Measurements from ENCODE around the gene AGER. TPM values are rescaled to one million over a fixed set of nuclear protein-coding genes. Genes with fewer than 3 reads are reported as not detected.
A peak's percentile ranks its signal among the peaks of the same experiment; 100 is the strongest.
"Not testable (repeated sequence)": the region's sequence is repeated elsewhere in the genome, so short reads cannot be mapped to it uniquely, and the experiment has no call there.

The AGER gene
- total RNA-seq, 1 experiment from 2014 or later, result 9.0 TPM

GRCh38 chr6:32149092-32149755 lies 34.8 kb downstream of the AGER start:
- Histone ChIP-seq H3K4me2 (ENCODE audit: low read depth, low read length, poor library complexity, severe bottlenecking) (no peak overlapping the region), H3K27me3 (ENCODE audit: low read length) (no peaks in the 10 kb centered on the region), H3K4me3 (ENCODE audit: low read length) (no peak overlapping the region), H3K36me3 (ENCODE audit: insufficient read depth, low read length) (no peaks in the 10 kb centered on the region), H3K9me2 (replicated peaks; ENCODE audit: insufficient read depth, low read length) (no peaks in the 10 kb centered on the region), H4K20me1 (ENCODE audit: insufficient read depth, low read depth, low read length) (no peaks in the 10 kb centered on the region), H3K79me2 (ENCODE audit: low read length) (no peaks in the 10 kb centered on the region), H2AFZ (ENCODE audit: low read length) (no peak overlapping the region), H3K4me1 (ENCODE audit: low read length) (peaks cover 11% of the 10 kb centered on the region), H3K9ac (ENCODE audit: low read length) (no peak overlapping the region), H3K27ac (ENCODE audit: low read length) (no peak overlapping the region), H3K9me3 (ENCODE audit: low read length) (no peaks in the 10 kb centered on the region)
- DNase-seq, result no peak

- no peaks in the 10 kb centered on the region for H3K36me3 ChIP-seq (ENCODE audit: insufficient read depth, low read length)
- no peak overlapping the region for H3K4me2 ChIP-seq (ENCODE audit: low read depth, low read length, poor library complexity, severe bottlenecking)
- no peaks in the 10 kb centered on the region for H3K27me3 ChIP-seq (ENCODE audit: low read length)
- no peaks in the 10 kb centered on the region for H3K9me2 ChIP-seq (replicated peaks; ENCODE audit: insufficient read depth, low read length)
- no peaks in the 10 kb centered on the region for H3K9me3 ChIP-seq (ENCODE audit: low read length)
- no peak overlapping the region for H3K27ac ChIP-seq (ENCODE audit: low read length)
- no peaks in the 10 kb centered on the region for H4K20me1 ChIP-seq (ENCODE audit: insufficient read depth, low read depth, low read length)
- H3K4me1 ChIP-seq (ENCODE audit: low read length), result peaks cover 8% of the 10 kb centered on the region
- H2AFZ ChIP-seq (ENCODE audit: low read length), result no peak overlapping the region
- H3K79me2 ChIP-seq (ENCODE audit: low read length), result no peaks in the 10 kb centered on the region
- H3K4me3 ChIP-seq (ENCODE audit: low read length), result no peak overlapping the region
- DNase-seq, result peak; percentile 44
- no peak overlapping the region for H3K9ac ChIP-seq (ENCODE audit: low read length)
Measured at GRCh38 chr6:32148289-32149091, 35.6 kb downstream of the AGER start.

- Histone ChIP-seq H3K9me2 (replicated peaks; ENCODE audit: insufficient read depth, low read length) (no peaks in the 10 kb centered on the region), H4K20me1 (ENCODE audit: insufficient read depth, low read depth, low read length) (no peaks in the 10 kb centered on the region), H3K36me3 (ENCODE audit: insufficient read depth, low read length) (no peaks in the 10 kb centered on the region), H3K4me2 (ENCODE audit: low read depth, low read length, poor library complexity, severe bottlenecking) (no peak overlapping the region), H3K27me3 (ENCODE audit: low read length) (no peaks in the 10 kb centered on the region), H3K4me3 (ENCODE audit: low read length) (no peak overlapping the region), H3K9ac (ENCODE audit: low read length) (no peak overlapping the region), H3K4me1 (ENCODE audit: low read length) (no peaks in the 10 kb centered on the region), H3K27ac (ENCODE audit: low read length) (no peak overlapping the region), H3K79me2 (ENCODE audit: low read length) (no peaks in the 10 kb centered on the region), H3K9me3 (ENCODE audit: low read length) (no peaks in the 10 kb centered on the region), H2AFZ (ENCODE audit: low read length) (no peak overlapping the region)
- no peak for DNase-seq
Measured at GRCh38 chr6:32147401-32148132, 36.5 kb downstream of the AGER start.

DNA sequence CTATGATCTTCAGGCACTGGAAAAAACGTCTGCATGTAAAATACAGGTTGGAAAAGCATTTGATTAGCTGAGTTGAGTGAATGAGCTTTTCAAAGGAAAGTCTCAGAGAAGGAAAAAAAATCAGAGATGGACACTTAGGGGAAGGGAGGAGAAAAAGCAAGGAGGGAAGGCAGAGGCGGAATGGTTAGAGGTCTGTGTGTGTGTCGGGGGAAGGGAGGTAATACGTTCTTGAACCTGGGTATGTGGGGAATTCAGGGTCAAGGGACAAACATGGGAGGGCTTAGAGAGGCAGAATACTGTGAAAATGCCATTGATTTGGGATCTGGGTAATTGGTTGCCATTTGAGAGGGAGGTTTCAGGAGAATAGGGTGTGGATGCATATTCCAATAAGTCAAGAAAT lies 37.4 kb downstream of the AGER start:
- Histone ChIP-seq H2AFZ (ENCODE audit: low read length) (no peak overlapping the region), H3K79me2 (ENCODE audit: low read length) (no peaks in the 10 kb centered on the region), H3K9me3 (ENCODE audit: low read length) (no peaks in the 10 kb centered on the region), H3K27me3 (ENCODE audit: low read length) (no peaks in the 10 kb centered on the region), H3K36me3 (ENCODE audit: insufficient read depth, low read length) (no peaks in the 10 kb centered on the region), H3K4me2 (ENCODE audit: low read depth, low read length, poor library complexity, severe bottlenecking) (no peak overlapping the region), H3K9ac (ENCODE audit: low read length) (no peak overlapping the region), H3K4me3 (ENCODE audit: low read length) (no peak overlapping the region), H3K27ac (ENCODE audit: low read length) (no peak overlapping the region), H4K20me1 (ENCODE audit: insufficient read depth, low read depth, low read length) (no peaks in the 10 kb centered on the region), H3K9me2 (replicated peaks; ENCODE audit: insufficient read depth, low read length) (no peaks in the 10 kb centered on the region), H3K4me1 (ENCODE audit: low read length) (no peaks in the 10 kb centered on the region)
- DNase-seq, result no peak

DNA sequence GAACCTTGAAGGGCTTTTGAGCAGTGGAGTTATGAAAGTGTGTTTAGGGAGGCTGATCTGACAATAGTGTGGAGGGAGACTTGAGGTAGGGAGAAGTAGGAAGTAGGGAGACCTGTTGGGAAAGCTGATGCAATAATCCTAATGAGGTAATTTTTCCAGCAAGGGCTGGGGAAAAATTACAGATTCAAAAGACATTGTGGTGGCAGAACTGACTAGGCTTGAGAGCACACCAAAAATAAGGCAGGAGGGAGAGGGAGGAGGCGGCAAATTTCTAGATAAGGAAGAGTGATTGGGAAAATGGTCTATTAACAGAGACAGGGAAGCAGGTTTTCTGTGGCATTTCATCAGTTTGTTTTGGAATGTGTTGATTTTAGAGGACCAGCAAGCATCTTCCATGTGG lies 37.8 kb downstream of the AGER start:
- H2AFZ ChIP-seq (ENCODE audit: low read length), result no peak overlapping the region

GRCh38 chr6:32144238-32144637 lies 39.8 kb downstream of the AGER start:
- not testable (repeated sequence) for H3K36me3 ChIP-seq (ENCODE audit: insufficient read depth, low read length); H3K9me3 ChIP-seq (ENCODE audit: low read length); H3K27me3 ChIP-seq (ENCODE audit: low read length); DNase-seq; H3K4me3 ChIP-seq (ENCODE audit: low read length); H3K4me1 ChIP-seq (ENCODE audit: low read length); H3K9ac ChIP-seq (ENCODE audit: low read length); H3K9me2 ChIP-seq (replicated peaks; ENCODE audit: insufficient read depth, low read length); H2AFZ ChIP-seq (ENCODE audit: low read length); H3K79me2 ChIP-seq (ENCODE audit: low read length); H4K20me1 ChIP-seq (ENCODE audit: insufficient read depth, low read depth, low read length); H3K4me2 ChIP-seq (ENCODE audit: low read depth, low read length, poor library complexity, severe bottlenecking); H3K27ac ChIP-seq (ENCODE audit: low read length)

More for the DNA sequence above, 37.8 kb downstream of the AGER start:
- H3K27me3 ChIP-seq (ENCODE audit: low read length), result no peaks in the 10 kb centered on the region
- H3K4me1 ChIP-seq (ENCODE audit: low read length), result no peaks in the 10 kb centered on the region
- no peaks in the 10 kb centered on the region for H3K9me3 ChIP-seq (ENCODE audit: low read length)
- no peaks in the 10 kb centered on the region for H3K79me2 ChIP-seq (ENCODE audit: low read length)
- no peak overlapping the region for H3K9ac ChIP-seq (ENCODE audit: low read length)
- no peak overlapping the region for H3K4me2 ChIP-seq (ENCODE audit: low read depth, low read length, poor library complexity, severe bottlenecking)
- H3K27ac ChIP-seq (ENCODE audit: low read length), result no peak overlapping the region
- no peaks in the 10 kb centered on the region for H3K9me2 ChIP-seq (replicated peaks; ENCODE audit: insufficient read depth, low read length)
- H4K20me1 ChIP-seq (ENCODE audit: insufficient read depth, low read depth, low read length), result no peaks in the 10 kb centered on the region
- no peak for DNase-seq
- H3K4me3 ChIP-seq (ENCODE audit: low read length), result no peak overlapping the region
- no peaks in the 10 kb centered on the region for H3K36me3 ChIP-seq (ENCODE audit: insufficient read depth, low read length)

DNA sequence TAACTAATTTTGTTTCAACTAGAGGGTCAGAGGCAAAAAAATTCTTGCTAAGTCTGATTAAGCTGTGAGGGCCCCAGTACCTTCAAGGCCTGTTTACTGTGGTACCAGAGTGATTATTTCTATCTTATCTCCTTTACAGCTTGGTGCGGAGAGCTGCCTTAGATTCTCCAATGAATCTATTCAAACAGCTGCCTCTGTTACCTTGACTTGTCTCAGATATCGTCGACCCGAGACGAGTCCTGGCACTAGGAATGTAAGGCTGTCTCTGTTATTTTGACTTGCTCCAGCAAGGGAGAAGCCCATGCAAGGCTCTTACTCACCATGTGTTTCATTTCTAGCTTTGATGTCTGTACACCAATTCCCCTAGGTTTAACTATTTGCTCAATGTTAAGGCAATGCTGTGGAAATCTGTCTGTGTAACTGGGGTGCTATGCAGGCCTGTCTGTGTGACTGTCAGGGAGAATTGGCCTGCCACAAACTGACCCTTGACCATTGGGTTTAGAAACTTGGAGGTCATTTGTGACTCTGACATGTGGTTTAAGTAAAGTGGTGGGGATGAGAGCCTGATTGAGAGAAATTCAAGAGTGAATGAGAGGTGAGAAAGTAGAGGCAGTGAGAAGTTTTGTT lies 43.5 kb downstream of the AGER start:
- Histone ChIP-seq H3K36me3 (ENCODE audit: insufficient read depth, low read length) (no peaks in the 10 kb centered on the region), H3K9ac (ENCODE audit: low read length) (no peak overlapping the region), H3K4me3 (ENCODE audit: low read length) (no peak overlapping the region), H3K9me3 (ENCODE audit: low read length) (no peaks in the 10 kb centered on the region), H3K4me2 (ENCODE audit: low read depth, low read length, poor library complexity, severe bottlenecking) (no peak overlapping the region), H2AFZ (ENCODE audit: low read length) (no peak overlapping the region), H3K79me2 (ENCODE audit: low read length) (no peaks in the 10 kb centered on the region), H3K9me2 (replicated peaks; ENCODE audit: insufficient read depth, low read length) (no peaks in the 10 kb centered on the region), H3K4me1 (ENCODE audit: low read length) (no peaks in the 10 kb centered on the region), H4K20me1 (ENCODE audit: insufficient read depth, low read depth, low read length) (no peaks in the 10 kb centered on the region), H3K27ac (ENCODE audit: low read length) (no peak overlapping the region), H3K27me3 (ENCODE audit: low read length) (no peaks in the 10 kb centered on the region)
- no peak for DNase-seq

DNA sequence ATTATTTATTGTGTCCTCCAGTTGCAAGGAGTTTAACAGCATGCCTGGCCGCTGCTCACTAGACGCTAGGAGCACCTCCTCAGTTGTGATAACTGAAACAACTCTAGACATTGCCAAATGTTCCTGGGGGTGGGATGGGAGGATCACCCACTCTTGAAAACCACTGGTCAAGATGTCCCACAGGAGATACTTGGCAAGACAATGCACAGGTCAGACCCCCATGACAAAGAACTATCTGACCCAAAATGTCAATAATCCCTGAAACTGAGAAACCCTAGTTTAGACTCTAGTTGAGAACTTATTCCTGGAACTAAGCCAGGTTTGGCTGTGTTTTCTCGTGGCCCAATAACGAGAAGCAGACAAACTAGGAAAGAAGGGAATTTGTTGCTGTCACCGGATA lies 44.5 kb downstream of the AGER start:
- H3K9me3 ChIP-seq (ENCODE audit: low read length), result no peaks in the 10 kb centered on the region
- no peak overlapping the region for H3K9ac ChIP-seq (ENCODE audit: low read length)
- no peak overlapping the region for H3K4me2 ChIP-seq (ENCODE audit: low read depth, low read length, poor library complexity, severe bottlenecking)
- no peak for DNase-seq
- no peak overlapping the region for H3K4me3 ChIP-seq (ENCODE audit: low read length)
- no peaks in the 10 kb centered on the region for H3K79me2 ChIP-seq (ENCODE audit: low read length)
- no peaks in the 10 kb centered on the region for H3K27me3 ChIP-seq (ENCODE audit: low read length)
- no peak overlapping the region for H2AFZ ChIP-seq (ENCODE audit: low read length)
- no peaks in the 10 kb centered on the region for H4K20me1 ChIP-seq (ENCODE audit: insufficient read depth, low read depth, low read length)
- no peak overlapping the region for H3K27ac ChIP-seq (ENCODE audit: low read length)
- no peaks in the 10 kb centered on the region for H3K9me2 ChIP-seq (replicated peaks; ENCODE audit: insufficient read depth, low read length)
- no peaks in the 10 kb centered on the region for H3K4me1 ChIP-seq (ENCODE audit: low read length)
- H3K36me3 ChIP-seq (ENCODE audit: insufficient read depth, low read length), result no peaks in the 10 kb centered on the region

All from Karpas-422 (cell line).